B cell (primary cell): ENCODE data around the gene GPATCH3. TPM values are rescaled to one million over a fixed set of nuclear protein-coding genes. Genes with fewer than 3 reads are reported as not detected.

ENCODE experiments used
- ATAC-seq: fragments of 200-7000 bp; cut with Tn5 transposase; one replicate; pipeline ENCODE4 v1.10.0; 2021; ENCODE audit warnings: low read depth, mild to moderate bottlenecking, moderate number of reproducible peaks, moderate library complexity
- CTCF ChIA-PET: fragments of 350-600 bp; sonication (Branson Sonifier 250); formaldehyde crosslinking; loops from one replicate; lab custom pipeline; 2021; ENCODE audit warnings: antibody characterized with exemption, inconsistent platforms; lab: Charles Lee
- POLR2A ChIA-PET: fragments of 350-600 bp; sonication (Branson Sonifier 250); formaldehyde crosslinking; loops from one replicate; lab custom pipeline; 2021; ENCODE audit warnings: antibody characterized with exemption; lab: Charles Lee
- DNase-seq: peaks from one replicate; pipeline ENCODE4 v3.0.0; 2013
- H2AFZ ChIP-seq: 2 replicates; pipeline ENCODE4 v1.6.1; 2012; ENCODE audit warnings: mild to moderate bottlenecking, low read depth, low read length; ENCODE audit not compliant: insufficient read depth, poor library complexity, severe bottlenecking
- H3K27ac ChIP-seq, 2 donors: 1 replicate in 1 of 2; 2 replicates in 1 of 2; pipeline ENCODE4 v1.5.1; 2012 to 2013; ENCODE audit warnings: low read length in 2 of 2, mild to moderate bottlenecking in 2 of 2, moderate library complexity in 1 of 2
- H3K27me3 ChIP-seq, 4 experiments: fragments of 200-600 bp in 1 of 4; sonication (generic) in 1 of 4; replicated peaks in 1 of 4; 1 replicate in 2 of 4; 2 replicates in 2 of 4; pipeline versions ENCODE4 v1.6.1 to v1.7.0; 2013 to 2016; ENCODE audit warnings: low read length in 3 of 4, mild to moderate bottlenecking in 2 of 4, mixed read lengths in 1 of 4, moderate library complexity in 1 of 4; ENCODE audit not compliant: insufficient read depth in 4 of 4, control insufficient read depth in 3 of 4; ENCODE audit errors: control extremely low read depth in 1 of 4
- H3K36me3 ChIP-seq, 2 experiments: replicated peaks in 1 of 2; 1 replicate in 1 of 2; 2 replicates in 1 of 2; pipeline versions ENCODE4 v1.6.1 to v1.7.1; 2013; ENCODE audit warnings: low read length in 1 of 2; ENCODE audit not compliant: insufficient read depth in 2 of 2, control insufficient read depth in 1 of 2; ENCODE audit errors: control extremely low read depth in 1 of 2, extremely low read depth in 1 of 2
- H3K4me1 ChIP-seq, 2 donors: fragments of 200-600 bp in 1 of 2; sonication (generic) in 1 of 2; 1 replicate in 1 of 2; 2 replicates in 1 of 2; pipeline versions ENCODE4 v1.5.1 to v1.6.1; 2013 to 2017; ENCODE audit warnings: low read length in 2 of 2; ENCODE audit not compliant: control insufficient read depth in 2 of 2, insufficient read depth in 2 of 2
- H3K4me2 ChIP-seq: replicated peaks from 2 replicates; pipeline ENCODE3; 2012; ENCODE audit warnings: mild to moderate bottlenecking, low read depth, low read length; ENCODE audit not compliant: poor library complexity, severe bottlenecking
- H3K4me3 ChIP-seq, 5 experiments: fragments of 200-600 bp in 1 of 5; sonication (generic) in 1 of 5; 1 replicate in 3 of 5; 2 replicates in 2 of 5; pipeline versions ENCODE4 v1.5.1 to v1.7.0; 2011 to 2016; ENCODE audit warnings: low read length in 4 of 5, mild to moderate bottlenecking in 4 of 5, low read depth in 2 of 5, control low read depth in 1 of 5, moderate library complexity in 1 of 5; ENCODE audit not compliant: insufficient read depth in 1 of 5; ENCODE audit errors: control extremely low read depth in 1 of 5, extremely low read depth in 1 of 5
- H3K79me2 ChIP-seq: fragments of 200-600 bp; sonication (generic); one replicate; pipeline ENCODE4 v1.6.0; 2016; ENCODE audit warnings: low read length; ENCODE audit not compliant: control insufficient read depth, insufficient read depth
- H3K9ac ChIP-seq: fragments of 200-600 bp; sonication (generic); 2 replicates; pipeline ENCODE4 v1.6.1; 2017; ENCODE audit warnings: mild to moderate bottlenecking, low read length, moderate library complexity
- H3K9me3 ChIP-seq, 3 donors: one replicate each; pipeline versions ENCODE4 v1.6.1 to v1.7.1; 2013; ENCODE audit warnings: low read length in 2 of 3; ENCODE audit not compliant: control insufficient read depth in 2 of 3, insufficient read depth in 1 of 3; ENCODE audit errors: control extremely low read depth in 1 of 3
- H4K20me1 ChIP-seq: 2 replicates; pipeline ENCODE4 v1.6.0; 2012; ENCODE audit warnings: mild to moderate bottlenecking, low read length; ENCODE audit not compliant: insufficient read depth, control insufficient read depth, poor library complexity, severe bottlenecking
- H3K27ac Mint-ChIP-seq: one replicate; pipeline ENCODE4 v1.8.0; 2021; ENCODE audit warnings: mixed read lengths
- H3K27me3 Mint-ChIP-seq: one replicate; pipeline ENCODE4 v1.8.0; 2021; ENCODE audit warnings: mixed read lengths
- H3K4me1 Mint-ChIP-seq: one replicate; pipeline ENCODE4 v1.8.0; 2021; ENCODE audit warnings: mixed read lengths
- H3K4me3 Mint-ChIP-seq: one replicate; pipeline ENCODE4 v1.8.0; 2021; ENCODE audit warnings: mixed read lengths
- H3K9me3 Mint-ChIP-seq: one replicate; pipeline ENCODE4 v1.8.0; 2022; ENCODE audit warnings: mixed read lengths; ENCODE audit not compliant: insufficient read depth
- EZH2 ChIP-seq: IDR thresholded peaks from 2 replicates; pipeline ENCODE4 v1.6.1; 2012; ENCODE audit warnings: borderline replicate concordance, low read depth, mild to moderate bottlenecking, moderate library complexity, low read length; ENCODE audit not compliant: insufficient read depth, poor library complexity, severe bottlenecking
- WGBS: methylation state at CpG from one replicate; pipeline ENCODE4 v1.1.5; 2013; ENCODE audit warnings: missing lambda C conversion rate; ENCODE audit not compliant: insufficient coverage; 5-methylcytosine and 5-hydroxymethylcytosine counted together
- intact Hi-C: fragments of 100-400 bp; cut with micrococcal nuclease; formaldehyde crosslinking; loops from one replicate; pipeline ENCODE4 v1.10.0; 2022
- polyA plus RNA-seq: library from polyadenylated mRNA; depleted of rRNA; stranded (reverse); fragments of >200 nt; gene quantifications from 2 replicates; pipeline ENCODE4 v1.2.3, GENCODE V29; 2012
- total RNA-seq, 2 donors: library from RNA; stranded (reverse); fragments of 120-200 nt in 1 of 2; gene quantifications; 1 replicate in 1 of 2; 2 replicates in 1 of 2; pipeline versions ENCODE4 v1.2.3 to v1.2.4, GENCODE V29; 2013 to 2022
- TF ChIP-seq, protein P1 (sequence below): fragments of 200-600 bp; IDR thresholded peaks from one replicate; pipeline ENCODE4 v1.8.0; 2022; ENCODE audit warnings: antibody characterized with exemption, mild to moderate bottlenecking

Gene GPATCH3
- total and polyA plus RNA-seq, 2 donors (not counting 1 experiment from before 2014, with no cell fraction given), result 9.2 to 21.9 TPM

DNA sequence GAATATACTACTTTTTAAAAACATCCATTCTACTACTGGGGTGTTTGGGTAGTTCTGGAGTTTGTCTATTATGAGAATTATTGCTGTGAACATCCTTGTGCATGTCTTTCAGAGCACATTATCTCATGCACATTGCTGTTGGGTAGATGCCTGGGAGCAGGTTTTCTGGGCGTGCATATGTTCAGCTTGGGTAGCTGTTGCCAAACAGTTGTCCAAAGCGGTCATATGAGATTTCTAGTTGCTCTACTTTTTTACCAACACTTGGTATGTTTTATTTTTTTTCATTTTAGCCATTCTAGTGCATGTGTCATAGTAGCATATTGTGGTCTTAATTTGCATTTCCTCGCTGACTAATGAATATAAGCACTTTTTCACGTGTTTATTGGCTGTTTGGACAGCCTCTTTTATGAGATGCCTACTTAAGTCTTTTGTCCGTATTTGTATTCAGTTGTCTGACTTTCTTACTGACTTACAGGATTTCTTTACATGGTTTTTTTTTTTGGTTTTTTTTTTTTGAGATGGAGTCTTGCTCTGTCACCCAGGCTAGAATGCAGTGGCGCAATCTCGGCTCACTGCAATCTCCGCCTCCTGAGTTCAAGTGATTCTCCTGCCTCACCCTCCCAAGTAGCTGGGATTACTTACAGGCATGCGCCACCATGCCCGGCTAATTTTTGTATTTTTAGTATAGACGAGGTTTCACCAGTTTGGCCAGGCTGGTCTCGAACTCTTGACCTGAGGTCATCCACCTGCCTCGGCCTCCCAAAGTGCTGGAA is 55.7 kb downstream of the GPATCH3 start:
- ChIA-PET CTCF (interaction anchor here (0.9 kb wide), 1 partner anchor 20 kb away, joined by 3 read pairs; no protein-coding TSS in a partner anchor), POLR2A (interaction anchor here (0.6 kb wide), 1 partner anchor 10 kb away, joined by 3 read pairs; no protein-coding TSS in a partner anchor)
- no peaks in the 10 kb centered on the region for H3K4me1 Mint-ChIP-seq
- DNase-seq (no peak), ATAC-seq (no peak)
- WGBS, result 93% methylated on average over 2 of the region's 13 CpGs
- Histone ChIP-seq H3K4me3 (no peak overlapping the region), H3K4me1 (no peaks in the 10 kb centered on the region), H3K36me3 (peaks cover 7 to 31% of the 10 kb centered on the region in 2 experiments), H2AFZ (no peak overlapping the region), H3K9me3 (no peaks in the 10 kb centered on the region), H3K4me2 (no peak overlapping the region), H4K20me1 (no peaks in the 10 kb centered on the region), H3K79me2 (no peaks in the 10 kb centered on the region), H3K9ac (no peak overlapping the region), H3K27me3 (no peaks in the 10 kb centered on the region), H3K27ac (no peak overlapping the region)
- TF ChIP-seq, protein P1, sequence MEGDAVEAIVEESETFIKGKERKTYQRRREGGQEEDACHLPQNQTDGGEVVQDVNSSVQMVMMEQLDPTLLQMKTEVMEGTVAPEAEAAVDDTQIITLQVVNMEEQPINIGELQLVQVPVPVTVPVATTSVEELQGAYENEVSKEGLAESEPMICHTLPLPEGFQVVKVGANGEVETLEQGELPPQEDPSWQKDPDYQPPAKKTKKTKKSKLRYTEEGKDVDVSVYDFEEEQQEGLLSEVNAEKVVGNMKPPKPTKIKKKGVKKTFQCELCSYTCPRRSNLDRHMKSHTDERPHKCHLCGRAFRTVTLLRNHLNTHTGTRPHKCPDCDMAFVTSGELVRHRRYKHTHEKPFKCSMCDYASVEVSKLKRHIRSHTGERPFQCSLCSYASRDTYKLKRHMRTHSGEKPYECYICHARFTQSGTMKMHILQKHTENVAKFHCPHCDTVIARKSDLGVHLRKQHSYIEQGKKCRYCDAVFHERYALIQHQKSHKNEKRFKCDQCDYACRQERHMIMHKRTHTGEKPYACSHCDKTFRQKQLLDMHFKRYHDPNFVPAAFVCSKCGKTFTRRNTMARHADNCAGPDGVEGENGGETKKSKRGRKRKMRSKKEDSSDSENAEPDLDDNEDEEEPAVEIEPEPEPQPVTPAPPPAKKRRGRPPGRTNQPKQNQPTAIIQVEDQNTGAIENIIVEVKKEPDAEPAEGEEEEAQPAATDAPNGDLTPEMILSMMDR, result no peak
- TF ChIP-seq EZH2, result no peak
- H3K4me3 Mint-ChIP-seq, result no peak overlapping the region
- H3K27ac Mint-ChIP-seq, result no peak overlapping the region
- intact Hi-C loops, result no loop called here
- no peaks in the 10 kb centered on the region for H3K9me3 Mint-ChIP-seq
- no peaks in the 10 kb centered on the region for H3K27me3 Mint-ChIP-seq

Other genes starting within 250 kb of the GPATCH3 start
- 150 and 152 TPM in 2 replicates for gene ARID1A, start 204.5 kb downstream of the GPATCH3 start, total RNA-seq
- gene ARID1A, start 204.5 kb downstream of the GPATCH3 start, polyA plus RNA-seq, result 80.7 and 98.2 TPM in 2 replicates
- 16.1 and 17.4 TPM in 2 replicates for gene PIGV, start 112.5 kb downstream of the GPATCH3 start, total RNA-seq
- 8.0 and 9.2 TPM in 2 replicates for gene PIGV, start 112.5 kb downstream of the GPATCH3 start, polyA plus RNA-seq
- gene ZDHHC18, start 73.8 kb downstream of the GPATCH3 start, total RNA-seq, result 25.8 and 28.2 TPM in 2 replicates
- gene ZDHHC18, start 73.8 kb downstream of the GPATCH3 start, polyA plus RNA-seq, result 25.8 and 30.8 TPM in 2 replicates
- 0.34 and 0.46 TPM in 2 replicates for gene SFN, start 37.3 kb downstream of the GPATCH3 start, total RNA-seq
- 0.09 and 0.63 TPM in 2 replicates for gene SFN, start 37.3 kb downstream of the GPATCH3 start, polyA plus RNA-seq
- gene GPN2, start 10.2 kb downstream of the GPATCH3 start, total RNA-seq, result 40.7 and 43.5 TPM in 2 replicates
- gene GPN2, start 10.2 kb downstream of the GPATCH3 start, polyA plus RNA-seq, result 12.6 and 15.2 TPM in 2 replicates
- not detected in 2 replicates for gene NR0B2, start 13.5 kb upstream of the GPATCH3 start, total RNA-seq
- gene NR0B2, start 13.5 kb upstream of the GPATCH3 start, polyA plus RNA-seq, result not detected in 2 replicates
- 45.3 and 50.1 TPM in 2 replicates for gene NUDC, start 21.3 kb upstream of the GPATCH3 start, total RNA-seq
- 28.3 and 40.6 TPM in 2 replicates for gene NUDC, start 21.3 kb upstream of the GPATCH3 start, polyA plus RNA-seq
- 0.74 and 1.4 TPM in 2 replicates for gene KDF1, start 60.0 kb upstream of the GPATCH3 start, total RNA-seq
- 1.3 and 2.6 TPM in 2 replicates for gene KDF1, start 60.0 kb upstream of the GPATCH3 start, polyA plus RNA-seq
- gene TRNP1, start 93.2 kb upstream of the GPATCH3 start, total RNA-seq, result 2.1 and 2.3 TPM in 2 replicates
- 0.06 and 0.54 TPM in 2 replicates for gene TRNP1, start 93.2 kb upstream of the GPATCH3 start, polyA plus RNA-seq
- gene TENT5B, start 112.4 kb upstream of the GPATCH3 start, total RNA-seq, result 0.20 TPM in 1 of 2 replicates, not detected in the other
- gene TENT5B, start 112.4 kb upstream of the GPATCH3 start, polyA plus RNA-seq, result 0.07 TPM in 2 replicates